A673 (cell line): ENCODE results near the gene SFXN5. TPM values are rescaled to one million over a fixed set of nuclear protein-coding genes. Genes with fewer than 3 reads are reported as not detected.

Experiments used
- BruUV-seq: library from RNA; stranded (reverse); fragments of 400-500 nt; replicated peaks from 2 replicates; lab custom pipeline; 2021; lab: Mats Ljungman, UMichigan
- CTCF ChIA-PET: fragments of 300-600 bp; sonication (Branson Sonifier 250); formaldehyde crosslinking; loops from one replicate; lab custom pipeline; 2022; ENCODE audit warnings: antibody characterized with exemption; lab: Charles Lee
- POLR2A ChIA-PET: fragments of 300-600 bp; sonication (Branson Sonifier 250); formaldehyde crosslinking; loops from one replicate; lab custom pipeline; 2022; ENCODE audit warnings: antibody characterized with exemption; ENCODE audit not compliant: low non-redundant PET; lab: Charles Lee
- DNase-seq: peaks from one replicate; pipeline ENCODE4 v3.0.0-alpha.2; 2015; ENCODE audit warnings: low spot score
- H3K27ac ChIP-seq: fragments of 200-600 bp; sonication (generic); 2 replicates; pipeline ENCODE4 v1.5.1; 2016; ENCODE audit warnings: mixed run types, low read depth, mild to moderate bottlenecking, mixed read lengths, antibody characterized with exemption, low read length; ENCODE audit not compliant: poor library complexity, severe bottlenecking
- H3K27me3 ChIP-seq: fragments of 200-600 bp; sonication (generic); replicated peaks from 2 replicates; pipeline ENCODE4 v1.6.1; 2017; ENCODE audit warnings: mixed run types, low read depth, mild to moderate bottlenecking, mixed read lengths, antibody characterized with exemption, low read length; ENCODE audit not compliant: insufficient read depth, poor library complexity
- H3K36me3 ChIP-seq: fragments of 200-600 bp; sonication (generic); 2 replicates; pipeline ENCODE4 v1.6.1; 2016; ENCODE audit warnings: mixed run types, mild to moderate bottlenecking, mixed read lengths, antibody characterized with exemption, low read length; ENCODE audit not compliant: insufficient read depth, poor library complexity, severe bottlenecking
- H3K4me1 ChIP-seq: fragments of 200-600 bp; sonication (generic); 2 replicates; pipeline ENCODE4 v1.6.1; 2017; ENCODE audit warnings: mixed run types, mild to moderate bottlenecking, mixed read lengths, antibody characterized with exemption, low read length; ENCODE audit not compliant: insufficient read depth, poor library complexity, severe bottlenecking
- H3K4me3 ChIP-seq: fragments of 200-600 bp; sonication (generic); 2 replicates; pipeline ENCODE4 v1.5.1; 2016; ENCODE audit warnings: low read depth, mixed run types, mild to moderate bottlenecking, mixed read lengths, low read length; ENCODE audit not compliant: poor library complexity, severe bottlenecking
- H3K9me3 ChIP-seq: fragments of 200-600 bp; sonication (generic); 2 replicates; pipeline ENCODE4 v1.6.1; 2016; ENCODE audit warnings: mixed run types, low read depth, mild to moderate bottlenecking, mixed read lengths, antibody characterized with exemption, low read length; ENCODE audit not compliant: poor library complexity, severe bottlenecking
- EZH2 ChIP-seq: fragments of 200-600 bp; sonication (generic); IDR thresholded peaks from 2 replicates; pipeline ENCODE4 v1.6.1; 2017; ENCODE audit warnings: borderline replicate concordance, low read depth, mild to moderate bottlenecking, mixed read lengths, antibody characterized with exemption, low read length; ENCODE audit not compliant: poor library complexity, severe bottlenecking
- intact Hi-C: fragments of 100-400 bp; cut with micrococcal nuclease; formaldehyde crosslinking; loops from one replicate; pipeline ENCODE4 v1.10.0; 2022; ENCODE audit not compliant: unreplicated experiment
- total RNA-seq: library from RNA; stranded (reverse); gene quantifications from 2 replicates; pipeline ENCODE4 v1.2.3, GENCODE V29; 2021
- TF ChIP-seq, protein P1 (sequence below): fragments of 300-800, 200-600 bp; sonication (generic); conservative IDR thresholded peaks from 2 replicates; pipeline ENCODE4 v1.5.1; 2017; ENCODE audit warnings: low read depth, mild to moderate bottlenecking, antibody characterized with exemption, low read length, moderate library complexity, mixed read lengths

The SFXN5 gene
- total RNA-seq, 1 experiment from 2014 or later, result 23.1 TPM

GRCh38 chr2:73112026-73112912 is 40.8 kb upstream of the SFXN5 start:
- TF ChIP-seq, protein P1, sequence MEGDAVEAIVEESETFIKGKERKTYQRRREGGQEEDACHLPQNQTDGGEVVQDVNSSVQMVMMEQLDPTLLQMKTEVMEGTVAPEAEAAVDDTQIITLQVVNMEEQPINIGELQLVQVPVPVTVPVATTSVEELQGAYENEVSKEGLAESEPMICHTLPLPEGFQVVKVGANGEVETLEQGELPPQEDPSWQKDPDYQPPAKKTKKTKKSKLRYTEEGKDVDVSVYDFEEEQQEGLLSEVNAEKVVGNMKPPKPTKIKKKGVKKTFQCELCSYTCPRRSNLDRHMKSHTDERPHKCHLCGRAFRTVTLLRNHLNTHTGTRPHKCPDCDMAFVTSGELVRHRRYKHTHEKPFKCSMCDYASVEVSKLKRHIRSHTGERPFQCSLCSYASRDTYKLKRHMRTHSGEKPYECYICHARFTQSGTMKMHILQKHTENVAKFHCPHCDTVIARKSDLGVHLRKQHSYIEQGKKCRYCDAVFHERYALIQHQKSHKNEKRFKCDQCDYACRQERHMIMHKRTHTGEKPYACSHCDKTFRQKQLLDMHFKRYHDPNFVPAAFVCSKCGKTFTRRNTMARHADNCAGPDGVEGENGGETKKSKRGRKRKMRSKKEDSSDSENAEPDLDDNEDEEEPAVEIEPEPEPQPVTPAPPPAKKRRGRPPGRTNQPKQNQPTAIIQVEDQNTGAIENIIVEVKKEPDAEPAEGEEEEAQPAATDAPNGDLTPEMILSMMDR, result no peak
- no peak for TF ChIP-seq EZH2
- no peaks in the 10 kb centered on the region for H3K27me3 ChIP-seq
- no peaks in the 10 kb centered on the region for H3K9me3 ChIP-seq
- H3K4me1 ChIP-seq, result peaks cover 8% of the 10 kb centered on the region
- intact Hi-C loops, result no loop called here
- peak overlapping the region; percentile 69 for H3K27ac ChIP-seq
- peak overlapping the region; percentile 86 for H3K4me3 ChIP-seq
- no TSS peak for BruUV-seq
- no peaks in the 10 kb centered on the region for H3K36me3 ChIP-seq
- ChIA-PET POLR2A (no interaction called here), CTCF (interaction anchor here (1.4 kb wide), 1 partner anchor 44 kb away, joined by 4 read pairs; no protein-coding TSS in a partner anchor)
- DNase-seq, result peak; percentile 31

DNA sequence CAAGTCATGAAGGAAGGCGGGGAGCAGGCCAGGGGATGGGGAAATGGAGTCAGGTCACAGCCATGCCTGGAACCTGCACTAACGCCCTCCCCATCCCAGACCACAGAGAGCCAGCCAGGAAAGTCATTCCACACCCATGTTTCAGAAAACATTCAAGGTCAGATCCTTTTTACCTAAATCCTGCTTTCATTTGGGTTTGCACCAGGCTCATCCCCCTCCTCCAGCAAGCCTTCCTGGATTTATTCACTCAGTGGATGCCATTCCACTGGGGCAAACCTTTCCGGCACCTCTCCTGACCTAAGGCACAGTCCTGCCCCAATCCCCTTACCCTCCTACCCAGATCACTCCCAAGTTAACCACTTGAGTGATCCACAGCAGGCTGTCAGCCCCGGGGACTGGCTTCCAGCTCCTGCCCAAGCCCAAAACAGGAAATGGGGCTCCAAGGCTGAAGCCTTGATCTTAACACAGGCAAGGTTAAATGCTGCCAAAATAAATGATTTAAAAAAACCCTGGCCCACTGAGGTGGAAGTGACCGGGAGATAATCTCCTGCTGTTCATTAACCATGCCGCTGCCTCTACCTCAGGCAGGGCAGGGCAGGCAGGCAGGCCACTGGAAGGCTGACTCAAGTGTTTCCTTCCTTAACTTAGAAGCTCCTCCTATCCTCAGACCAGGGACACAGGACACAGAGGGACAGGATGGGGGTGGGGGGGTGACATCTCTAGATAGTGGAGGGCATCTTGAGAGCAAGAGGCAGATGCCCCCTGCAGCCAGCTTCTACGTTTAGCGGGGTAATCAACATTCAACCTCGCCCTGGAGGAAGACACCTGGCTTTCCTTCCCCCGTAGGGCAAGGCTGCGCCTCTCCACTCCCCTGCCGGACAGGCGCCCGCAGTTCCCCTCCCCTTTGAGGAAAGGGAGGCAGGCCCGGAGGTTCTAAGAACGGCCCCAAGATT is 39.8 kb upstream of the SFXN5 start:
- H3K36me3 ChIP-seq, result no peaks in the 10 kb centered on the region
- CTCF ChIA-PET, result no interaction called here
- POLR2A ChIA-PET, result no interaction called here
- no TSS peak for BruUV-seq
- no peak for TF ChIP-seq EZH2
- TF ChIP-seq, protein P1, result no peak
- intact Hi-C loops, result no loop called here
- peaks cover 8% of the 10 kb centered on the region for H3K4me1 ChIP-seq
- no peaks in the 10 kb centered on the region for H3K9me3 ChIP-seq
- no peak overlapping the region for H3K27ac ChIP-seq
- no peak for DNase-seq
- H3K27me3 ChIP-seq, result no peaks in the 10 kb centered on the region
- H3K4me3 ChIP-seq, result peak overlapping the region; percentile 86
